ENCODE measurements around the gene ST6GALNAC6.

ST6GALNAC6 gene, protein sequence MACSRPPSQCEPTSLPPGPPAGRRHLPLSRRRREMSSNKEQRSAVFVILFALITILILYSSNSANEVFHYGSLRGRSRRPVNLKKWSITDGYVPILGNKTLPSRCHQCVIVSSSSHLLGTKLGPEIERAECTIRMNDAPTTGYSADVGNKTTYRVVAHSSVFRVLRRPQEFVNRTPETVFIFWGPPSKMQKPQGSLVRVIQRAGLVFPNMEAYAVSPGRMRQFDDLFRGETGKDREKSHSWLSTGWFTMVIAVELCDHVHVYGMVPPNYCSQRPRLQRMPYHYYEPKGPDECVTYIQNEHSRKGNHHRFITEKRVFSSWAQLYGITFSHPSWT

DNA sequence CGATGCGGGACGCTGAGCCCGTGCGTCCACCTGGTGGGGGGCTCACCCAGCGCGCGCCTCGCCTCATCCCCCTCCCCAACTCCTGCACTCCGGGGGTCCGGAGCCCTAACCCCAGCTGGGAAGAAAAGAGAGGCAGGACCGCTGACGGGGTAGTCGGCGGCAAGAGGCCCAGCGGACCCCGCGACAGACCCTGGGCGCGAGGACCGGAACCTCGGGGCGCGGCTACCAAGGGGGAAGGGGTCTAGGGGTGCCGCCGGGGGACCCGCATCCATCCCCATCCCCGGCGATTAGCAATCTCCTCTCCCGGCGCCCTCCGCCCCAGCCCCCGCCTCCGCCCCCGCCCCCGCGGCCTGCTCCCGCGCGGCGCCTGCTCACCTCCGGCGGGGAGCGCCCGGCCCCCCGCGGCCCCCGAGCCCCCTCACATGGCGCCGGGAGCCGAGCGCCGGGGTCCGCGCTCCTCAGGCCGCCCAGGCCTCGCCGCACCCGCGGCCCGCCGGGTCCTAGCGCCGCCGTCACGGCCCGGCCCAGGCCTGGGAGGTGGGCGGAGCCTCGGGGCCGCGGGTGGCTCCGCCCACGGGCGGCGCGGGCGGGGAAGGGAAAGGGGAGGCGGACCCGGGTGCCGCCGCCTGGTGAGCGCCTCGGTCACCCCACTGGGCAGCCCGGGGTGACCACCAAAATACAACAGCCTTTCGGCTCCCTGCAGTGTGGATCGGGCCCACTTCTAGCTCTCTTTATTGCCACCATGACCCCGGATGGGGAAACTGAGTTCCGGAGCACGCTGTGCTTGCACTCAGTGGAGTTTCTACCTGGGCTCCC is at the start of gene ST6GALNAC6:
TSS of gene ST6GALNAC6 (minus strand) at position 476 of the 816 bp plus-strand sequence. CDS start 1,622 bp downstream, outside the sequence.
- Mint-ChIP-seq H3K36me3 (peaks cover 34% of the 10 kb centered on the region), H3K27me3 (no peaks in the 10 kb centered on the region), H3K4me3 (peak within 1 kb of the TSS; percentile 88), H3K4me1 (peaks cover 64% of the 10 kb centered on the region), H3K9me3 (no peaks in the 10 kb centered on the region), H3K27ac (peak within 1 kb of the TSS; percentile 85)
- ATAC-seq: peak; percentile 89

DNA sequence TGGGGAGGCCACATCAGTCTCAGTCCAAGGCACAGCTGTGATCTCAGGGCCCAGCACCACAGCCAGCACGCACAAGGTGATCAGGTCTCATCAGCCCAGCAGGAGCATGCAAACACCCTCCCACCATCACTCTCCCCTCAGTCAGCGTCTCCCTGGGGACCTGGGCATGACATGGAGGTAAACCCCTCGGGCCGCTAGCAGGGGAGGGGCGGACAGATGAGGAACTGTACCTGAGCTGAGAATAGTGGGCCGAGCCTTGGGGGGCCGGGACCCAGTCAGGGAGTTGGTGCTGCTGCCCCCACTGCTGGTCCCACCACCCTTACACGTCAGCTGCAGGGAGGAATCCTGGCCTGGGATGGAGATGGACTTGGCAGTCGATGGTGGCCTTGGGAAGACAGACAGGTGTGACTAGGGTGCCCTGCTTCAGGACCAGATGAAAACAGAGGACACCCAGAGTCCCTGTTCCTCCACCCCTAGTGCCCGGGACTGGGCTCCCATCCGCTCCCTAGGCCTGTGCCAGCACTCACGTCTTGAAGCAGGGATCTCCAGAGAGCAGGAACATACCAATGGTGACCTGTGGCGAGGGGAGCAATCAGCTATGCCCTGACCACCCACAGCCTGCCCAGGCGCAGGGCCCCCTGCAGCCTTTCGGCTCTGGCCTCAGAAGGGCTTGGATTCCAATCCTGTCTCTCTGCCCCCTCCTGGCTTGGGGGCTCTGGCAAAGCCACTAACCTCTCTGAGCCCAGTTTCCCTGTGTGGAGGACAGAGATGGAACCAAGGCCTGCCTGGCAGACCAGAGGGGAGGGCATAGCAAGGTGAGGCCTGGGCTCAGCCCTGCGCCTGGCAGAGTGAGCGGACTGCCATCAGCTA is 48.7 kb upstream of the ST6GALNAC6 start:
- Mint-ChIP-seq H3K27me3 (no peaks in the 10 kb centered on the region), H3K9me3 (no peaks in the 10 kb centered on the region), H3K27ac (peak overlapping the region; percentile 35), H3K36me3 (peaks cover 65% of the 10 kb centered on the region), H3K4me3 (no peak overlapping the region), H3K4me1 (peaks cover 61% of the 10 kb centered on the region)
- no peak for ATAC-seq

DNA sequence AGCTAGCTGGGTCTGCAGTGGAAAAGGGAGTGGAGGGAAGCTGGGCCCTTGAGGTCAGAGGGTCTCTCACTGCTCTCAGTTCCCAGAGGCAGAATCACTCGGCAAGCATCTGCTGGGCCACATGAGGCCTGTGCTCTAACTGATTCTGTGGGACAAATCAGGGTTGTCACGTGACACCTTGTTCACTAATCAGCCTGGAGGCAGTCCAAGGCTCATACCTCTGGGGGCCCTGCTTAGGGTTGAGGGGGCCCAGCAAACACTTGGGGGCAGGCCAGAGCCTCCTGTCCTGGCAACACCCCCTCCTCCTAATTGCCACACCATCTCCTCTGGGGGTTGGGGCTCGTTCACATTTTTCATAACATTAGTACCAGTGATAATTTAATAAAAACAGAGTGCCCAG is 47.3 kb upstream of the ST6GALNAC6 start:
- no peaks in the 10 kb centered on the region for H3K9me3 Mint-ChIP-seq
- H3K27ac Mint-ChIP-seq: peak overlapping the region; percentile 35
- ATAC-seq: no peak
- no peak overlapping the region for H3K4me3 Mint-ChIP-seq
- H3K4me1 Mint-ChIP-seq: peaks cover 67% of the 10 kb centered on the region
- H3K36me3 Mint-ChIP-seq: peaks cover 79% of the 10 kb centered on the region
- H3K27me3 Mint-ChIP-seq: no peaks in the 10 kb centered on the region

DNA sequence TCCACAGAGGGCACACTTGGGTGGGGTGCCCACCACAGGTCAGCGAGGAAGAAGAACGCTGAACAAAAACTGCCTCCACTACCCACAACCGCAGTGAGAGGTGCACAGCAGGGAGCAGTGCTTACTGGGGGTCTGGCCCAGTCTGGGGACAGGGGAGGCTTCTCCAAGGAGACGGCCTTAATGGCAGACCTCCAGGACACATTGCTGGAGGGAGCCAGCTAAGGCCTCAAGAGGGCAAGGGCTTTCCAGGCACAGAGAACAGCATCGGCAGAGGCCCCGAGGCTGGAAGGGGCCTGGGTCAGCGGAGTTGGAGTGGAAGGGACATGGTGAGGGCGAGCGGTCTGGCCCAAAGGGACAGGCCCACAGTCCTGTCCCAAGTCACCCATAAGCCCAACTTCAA is 46.5 kb upstream of the ST6GALNAC6 start:
- H3K4me3 Mint-ChIP-seq: no peak overlapping the region
- H3K27ac Mint-ChIP-seq: peak overlapping the region; percentile 35
- peaks cover 63% of the 10 kb centered on the region for H3K4me1 Mint-ChIP-seq
- H3K36me3 Mint-ChIP-seq: peaks cover 76% of the 10 kb centered on the region
- ATAC-seq: no peak
- no peaks in the 10 kb centered on the region for H3K27me3 Mint-ChIP-seq
- H3K9me3 Mint-ChIP-seq: no peaks in the 10 kb centered on the region

DNA sequence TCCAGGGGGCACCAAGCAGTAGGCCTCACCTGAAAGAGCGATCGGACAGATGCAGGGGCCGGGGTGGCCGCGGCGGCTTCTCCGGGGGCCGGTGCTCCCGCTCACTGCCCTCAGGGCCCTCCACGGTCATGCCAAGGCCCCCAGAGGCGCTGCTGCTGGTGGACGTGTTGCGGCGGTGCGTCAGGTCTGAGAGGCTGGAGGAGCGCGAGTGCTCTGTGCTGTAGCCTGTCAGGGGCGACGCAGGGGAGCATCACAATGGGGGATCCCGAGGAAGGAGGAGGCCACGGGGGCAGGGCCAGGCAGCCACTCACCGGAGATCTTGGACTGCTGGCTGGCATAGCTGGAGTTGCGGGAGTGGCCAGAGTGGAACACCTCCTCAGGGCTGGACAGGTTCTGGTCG is 45.9 kb upstream of the ST6GALNAC6 start:
- no peak for ATAC-seq
- peaks cover 57% of the 10 kb centered on the region for H3K4me1 Mint-ChIP-seq
- H3K36me3 Mint-ChIP-seq: peaks cover 70% of the 10 kb centered on the region
- no peaks in the 10 kb centered on the region for H3K27me3 Mint-ChIP-seq
- no peak overlapping the region for H3K4me3 Mint-ChIP-seq
- H3K9me3 Mint-ChIP-seq: no peaks in the 10 kb centered on the region
- H3K27ac Mint-ChIP-seq: peak overlapping the region; percentile 35

DNA sequence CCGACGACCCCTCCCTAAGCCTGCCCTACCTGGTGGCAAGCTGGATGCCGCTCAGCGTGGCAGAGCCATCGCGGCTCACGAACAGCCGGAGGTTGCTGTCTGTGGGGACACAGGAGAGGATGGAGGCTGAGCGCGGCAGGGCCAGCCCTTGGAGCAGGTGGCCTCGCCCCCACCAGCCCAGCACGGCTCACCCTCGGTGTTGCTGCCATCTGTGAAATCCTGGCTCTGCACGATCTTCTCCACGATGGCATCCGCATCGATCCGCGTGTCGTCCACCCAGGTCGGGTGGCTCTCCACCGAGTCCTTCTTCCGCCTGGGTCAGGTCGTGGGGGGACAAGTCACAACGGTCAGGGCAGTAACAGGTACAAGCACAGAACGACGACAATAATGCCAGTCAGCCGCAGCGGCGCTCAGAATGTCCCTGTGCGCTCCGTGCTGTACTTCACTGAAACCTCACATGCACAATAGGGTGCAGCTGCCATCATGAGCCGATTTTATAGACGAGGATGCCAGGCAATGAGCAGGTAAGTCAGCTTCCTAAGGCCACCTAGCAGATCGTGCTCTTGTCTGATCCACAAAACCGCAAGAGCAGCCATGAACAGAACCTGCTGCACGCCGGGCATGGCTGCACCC is 45.3 kb upstream of the ST6GALNAC6 start:
- Mint-ChIP-seq H3K27ac (peak overlapping the region; percentile 35), H3K4me1 (peaks cover 51% of the 10 kb centered on the region), H3K9me3 (no peaks in the 10 kb centered on the region), H3K4me3 (no peak overlapping the region), H3K36me3 (peaks cover 66% of the 10 kb centered on the region), H3K27me3 (no peaks in the 10 kb centered on the region)
- ATAC-seq: no peak

DNA sequence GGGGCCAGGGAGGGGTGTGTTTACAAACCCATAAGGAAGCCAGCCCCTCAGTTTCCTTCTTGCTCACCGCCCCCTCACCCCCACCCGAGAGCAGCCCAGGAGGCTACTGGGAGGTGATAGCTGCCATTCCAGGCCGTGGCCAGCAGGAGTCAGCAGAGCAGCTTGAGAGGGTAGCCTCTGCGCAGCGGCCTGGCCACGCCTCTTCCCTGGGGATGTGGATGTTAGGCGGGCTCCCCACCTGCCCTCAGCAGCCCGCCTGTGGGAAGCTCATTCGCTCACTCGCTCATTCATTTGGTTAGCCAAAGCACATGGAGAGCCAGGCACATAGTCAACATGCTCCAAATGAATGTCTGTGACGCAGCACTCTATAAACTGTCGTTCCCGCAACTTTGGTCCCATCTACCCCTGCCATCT is 44.3 kb upstream of the ST6GALNAC6 start:
- peaks cover 48% of the 10 kb centered on the region for H3K4me1 Mint-ChIP-seq
- H3K27ac Mint-ChIP-seq: peak overlapping the region; percentile 50
- no peaks in the 10 kb centered on the region for H3K27me3 Mint-ChIP-seq
- peaks cover 63% of the 10 kb centered on the region for H3K36me3 Mint-ChIP-seq
- H3K9me3 Mint-ChIP-seq: no peaks in the 10 kb centered on the region
- ATAC-seq: peak; percentile 90
- no peak overlapping the region for H3K4me3 Mint-ChIP-seq

DNA sequence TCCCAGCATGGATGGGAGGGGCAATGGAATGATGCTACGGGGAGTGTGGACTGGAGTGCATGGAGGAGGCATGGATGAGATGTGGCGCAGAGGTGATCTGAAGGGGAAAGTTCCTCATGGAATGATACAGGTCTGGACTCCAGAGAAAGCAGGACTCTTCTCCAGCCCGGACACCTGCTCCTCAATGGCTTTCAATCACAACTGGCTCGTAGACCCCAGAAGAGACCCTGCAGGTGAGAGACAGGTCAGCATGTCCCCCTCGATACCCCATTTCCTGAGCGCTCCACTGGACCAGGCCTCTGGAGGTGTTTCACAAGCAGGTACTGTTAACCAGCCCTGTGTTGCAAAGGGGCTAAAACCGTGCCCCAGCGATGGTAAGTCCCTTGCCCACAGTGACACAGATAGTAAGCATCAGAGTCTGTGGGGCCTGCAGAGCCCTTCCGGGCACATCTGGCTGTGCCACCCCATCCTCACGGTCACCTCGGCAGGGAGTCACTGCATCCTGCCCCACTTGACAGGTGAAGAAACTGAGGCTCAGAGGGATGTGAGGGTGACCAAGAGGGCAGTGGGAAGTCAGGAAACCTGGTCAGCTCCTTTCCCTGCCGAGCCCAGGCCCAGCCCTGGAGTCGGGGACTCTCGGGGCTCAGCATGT is 43.7 kb upstream of the ST6GALNAC6 start:
- Mint-ChIP-seq H3K9me3 (no peaks in the 10 kb centered on the region), H3K4me1 (peaks cover 48% of the 10 kb centered on the region), H3K36me3 (peaks cover 57% of the 10 kb centered on the region), H3K4me3 (no peak overlapping the region), H3K27ac (peak overlapping the region; percentile 50), H3K27me3 (no peaks in the 10 kb centered on the region)
- peak; percentile 32 for ATAC-seq

DNA sequence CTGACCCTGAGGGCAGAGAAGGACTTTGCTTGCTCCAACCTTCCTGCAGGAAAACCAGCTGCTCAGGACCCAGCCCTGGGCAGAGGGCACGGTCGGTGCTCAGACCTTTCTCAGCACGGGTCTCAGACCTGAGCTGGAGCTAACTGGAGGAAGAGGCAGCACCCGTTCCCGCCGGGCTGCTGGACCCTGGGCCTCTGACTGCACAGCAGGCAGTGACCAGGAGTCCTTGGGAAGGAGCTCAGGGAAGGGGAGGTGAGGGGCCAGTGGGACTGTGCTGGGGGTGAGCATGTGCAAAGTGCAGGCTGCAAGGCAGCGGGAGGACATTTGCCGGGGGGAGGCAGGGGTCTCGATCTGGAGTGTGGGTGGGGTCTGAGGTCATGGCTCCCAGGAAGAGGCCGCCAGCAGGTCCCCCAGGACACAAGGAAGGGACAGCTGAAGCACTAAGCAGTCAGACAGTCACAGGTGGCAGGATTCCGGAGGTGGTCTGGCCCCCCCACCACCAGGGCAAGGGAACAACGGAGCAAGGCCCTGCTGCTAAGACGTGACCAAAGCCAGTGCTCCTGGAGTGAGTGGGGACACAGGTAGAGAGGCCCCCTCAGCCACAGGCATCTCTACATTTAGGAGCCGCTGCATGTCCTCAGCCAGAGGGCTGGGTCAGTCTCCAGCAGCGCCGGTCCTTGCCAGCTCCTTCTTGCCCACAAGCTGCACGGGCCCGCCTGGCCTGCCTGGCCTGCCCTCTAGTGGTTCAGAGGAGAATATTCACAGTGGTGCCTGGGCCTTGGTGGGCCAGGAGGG is 43.0 kb upstream of the ST6GALNAC6 start:
- peaks cover 50% of the 10 kb centered on the region for H3K36me3 Mint-ChIP-seq
- H3K27me3 Mint-ChIP-seq: no peaks in the 10 kb centered on the region
- H3K27ac Mint-ChIP-seq: peak overlapping the region; percentile 50
- no peaks in the 10 kb centered on the region for H3K9me3 Mint-ChIP-seq
- no peak overlapping the region for H3K4me3 Mint-ChIP-seq
- peaks cover 48% of the 10 kb centered on the region for H3K4me1 Mint-ChIP-seq
- peak; percentile 44 for ATAC-seq

DNA sequence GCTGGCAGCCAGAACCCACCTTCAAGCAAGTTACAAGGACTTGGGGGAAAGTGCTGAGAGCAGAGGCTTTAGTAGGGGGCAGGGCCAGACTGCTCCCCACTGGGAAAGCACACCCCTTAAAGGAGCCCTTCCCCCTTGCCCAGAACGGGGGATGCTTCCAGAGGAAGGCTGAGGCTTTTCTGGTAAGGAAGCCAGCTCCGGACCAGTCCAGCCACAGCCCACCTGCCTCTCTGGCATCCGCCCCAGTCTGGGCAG is 42.5 kb upstream of the ST6GALNAC6 start:
- peak overlapping the region; percentile 50 for H3K27ac Mint-ChIP-seq
- no peaks in the 10 kb centered on the region for H3K27me3 Mint-ChIP-seq
- H3K4me1 Mint-ChIP-seq: peaks cover 51% of the 10 kb centered on the region
- ATAC-seq: no peak
- no peak overlapping the region for H3K4me3 Mint-ChIP-seq
- no peaks in the 10 kb centered on the region for H3K9me3 Mint-ChIP-seq
- peaks cover 45% of the 10 kb centered on the region for H3K36me3 Mint-ChIP-seq

DNA sequence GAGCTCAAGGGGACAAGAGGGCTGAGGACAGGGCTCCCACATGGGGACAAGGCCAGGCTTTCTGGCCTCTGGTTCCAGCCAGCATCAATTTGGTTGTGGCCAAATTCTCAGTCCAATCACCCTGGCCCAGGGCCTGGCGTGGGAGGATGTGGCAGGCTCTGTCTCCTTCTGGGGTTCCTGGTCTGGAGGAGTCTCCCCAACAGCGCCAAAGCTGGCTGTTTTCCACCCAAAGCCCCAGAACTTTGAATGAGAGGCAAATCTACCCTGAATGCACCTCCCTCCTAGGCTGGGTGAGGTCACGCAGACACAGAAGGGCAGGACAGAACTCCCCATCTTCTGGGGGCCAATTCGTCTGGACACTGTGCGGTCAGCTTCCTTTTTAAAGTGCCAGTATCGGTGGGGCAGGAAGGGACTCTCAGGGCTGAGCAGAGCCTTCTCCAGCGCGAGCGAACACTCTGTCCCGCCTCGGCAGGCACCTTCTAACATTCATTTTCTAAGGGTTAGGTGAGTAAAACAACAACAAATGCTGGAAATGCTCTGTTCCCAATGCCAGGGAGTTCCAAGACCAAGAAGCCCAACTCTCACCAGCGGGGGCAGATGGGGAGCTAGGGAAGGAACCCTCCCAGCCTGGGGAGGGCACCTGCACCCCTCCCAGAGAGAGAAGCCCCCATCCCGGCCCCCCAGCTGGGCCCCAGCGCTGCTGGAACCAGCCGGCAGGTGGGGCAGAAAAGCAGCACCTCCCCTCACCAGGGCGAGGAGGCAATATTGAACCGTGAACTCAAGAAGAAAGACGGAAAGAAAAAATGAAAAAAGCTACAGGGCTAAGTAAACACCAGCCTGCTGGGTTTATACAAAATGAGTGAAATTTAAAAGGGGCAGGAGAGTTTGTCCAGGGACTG is 41.9 kb upstream of the ST6GALNAC6 start:
- H3K4me1 Mint-ChIP-seq: peaks cover 51% of the 10 kb centered on the region
- peaks cover 41% of the 10 kb centered on the region for H3K36me3 Mint-ChIP-seq
- H3K9me3 Mint-ChIP-seq: no peaks in the 10 kb centered on the region
- no peaks in the 10 kb centered on the region for H3K27me3 Mint-ChIP-seq
- peak overlapping the region; percentile 50 for H3K27ac Mint-ChIP-seq
- no peak overlapping the region for H3K4me3 Mint-ChIP-seq
- ATAC-seq: no peak

DNA sequence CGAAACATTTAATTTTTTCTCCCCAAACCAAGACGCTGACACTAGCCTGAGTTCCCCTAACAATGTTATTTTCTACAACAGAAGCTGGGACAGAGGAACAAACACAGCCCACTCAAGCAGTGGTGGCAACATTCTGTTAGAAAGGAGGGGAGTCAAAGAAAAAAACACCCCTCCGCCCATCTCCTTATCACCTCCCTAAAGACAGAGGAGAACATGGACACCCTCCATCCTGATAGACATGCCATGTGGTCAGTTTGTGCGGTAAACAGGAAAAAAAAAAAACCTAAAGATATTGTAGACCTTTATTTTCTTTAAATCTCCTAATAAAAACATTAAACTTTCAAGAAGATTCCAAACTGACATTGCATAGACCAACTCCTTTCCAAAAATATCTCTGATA is 41.2 kb upstream of the ST6GALNAC6 start:
- no peak for ATAC-seq
- Mint-ChIP-seq H3K4me1 (peaks cover 57% of the 10 kb centered on the region), H3K9me3 (no peaks in the 10 kb centered on the region), H3K4me3 (no peak overlapping the region), H3K27me3 (no peaks in the 10 kb centered on the region), H3K36me3 (peaks cover 40% of the 10 kb centered on the region), H3K27ac (no peak overlapping the region)

DNA sequence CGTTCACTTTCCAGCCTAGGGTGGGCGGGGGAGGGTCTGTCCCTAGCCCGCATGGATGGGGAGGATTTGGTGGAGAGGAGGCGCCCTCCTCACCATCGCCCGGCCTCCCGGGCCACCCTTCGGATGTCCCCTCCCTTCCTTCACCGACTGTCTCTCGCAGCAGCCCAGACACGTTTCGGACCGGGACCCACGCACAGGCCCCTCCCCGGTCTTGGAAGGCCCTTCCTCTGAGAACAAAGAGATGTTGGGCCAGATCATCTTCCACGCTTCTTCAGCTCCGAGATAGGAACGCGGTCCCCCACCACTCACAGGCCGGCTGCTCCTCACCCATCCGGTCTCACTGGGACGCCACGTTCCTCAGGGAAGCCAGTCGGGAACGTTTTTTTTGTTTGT is 38.9 kb upstream of the ST6GALNAC6 start:
- Mint-ChIP-seq H3K27me3 (no peaks in the 10 kb centered on the region), H3K4me1 (peaks cover 57% of the 10 kb centered on the region), H3K27ac (peak overlapping the region; percentile 85), H3K9me3 (no peaks in the 10 kb centered on the region), H3K4me3 (peak overlapping the region; percentile 67), H3K36me3 (peaks cover 29% of the 10 kb centered on the region)
- ATAC-seq: peak; percentile 3
